ENCODE results near the gene ADAM12.

The ADAM12 gene

DNA sequence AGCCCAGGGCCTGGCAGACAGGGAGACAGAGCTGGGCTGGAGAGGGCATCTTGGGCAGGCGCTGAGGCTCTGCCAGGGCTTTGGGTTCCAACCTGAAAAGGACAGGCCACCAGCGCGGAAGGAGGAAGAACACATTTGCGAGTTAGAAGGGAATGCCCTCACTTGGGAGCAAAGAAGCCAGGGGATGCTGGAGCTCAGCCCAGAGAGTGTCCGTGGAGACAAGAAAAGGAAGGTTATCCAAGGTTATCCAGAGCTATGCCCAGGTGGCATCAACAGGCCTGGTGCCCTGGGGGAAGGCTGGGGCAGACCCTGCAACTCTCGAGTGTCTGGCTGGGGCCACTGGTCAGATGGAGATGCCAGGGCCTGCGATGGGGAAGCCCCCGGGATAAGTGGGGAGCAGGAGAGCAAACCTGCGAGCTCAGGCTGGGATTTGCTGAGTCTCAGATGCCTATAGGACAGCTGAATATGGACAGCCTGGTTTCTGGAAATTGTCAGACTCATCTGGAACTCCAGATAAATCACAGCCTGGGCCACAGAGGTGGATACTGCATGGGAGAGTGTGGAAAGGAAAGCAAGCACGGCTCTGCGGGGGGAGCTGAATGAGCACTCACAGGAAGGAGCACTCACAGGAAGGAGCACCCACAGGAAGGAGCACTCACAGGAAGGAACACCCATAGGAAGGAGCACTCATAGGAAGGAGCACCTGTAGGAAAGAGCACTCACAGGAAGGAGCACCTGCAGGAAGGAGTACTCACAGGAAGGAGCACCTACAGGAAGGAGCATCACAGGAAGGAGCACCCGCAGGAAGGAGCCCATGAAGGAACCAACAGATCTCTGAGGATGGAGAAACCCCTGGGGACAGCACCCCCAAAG lies 152.1 kb downstream of the ADAM12 start:
- no peaks in the 10 kb centered on the region for H3K9me3 ChIP-seq (ENCODE audit: control insufficient read depth, insufficient read depth, low read length)
- no peaks in the 10 kb centered on the region for H3K4me1 ChIP-seq (ENCODE audit: control insufficient read depth, insufficient read depth, low read length)
- H3K27me3 ChIP-seq (ENCODE audit: control insufficient read depth, insufficient read depth, low read length), result no peaks in the 10 kb centered on the region
- no peak overlapping the region for H3K9ac ChIP-seq (ENCODE audit: low read depth, low read length)
- H3K36me3 ChIP-seq (ENCODE audit: control insufficient read depth, insufficient read depth, low read length), result no peaks in the 10 kb centered on the region
- H3K4me3 ChIP-seq (ENCODE audit: low read depth, low read length), result no peak overlapping the region

DNA sequence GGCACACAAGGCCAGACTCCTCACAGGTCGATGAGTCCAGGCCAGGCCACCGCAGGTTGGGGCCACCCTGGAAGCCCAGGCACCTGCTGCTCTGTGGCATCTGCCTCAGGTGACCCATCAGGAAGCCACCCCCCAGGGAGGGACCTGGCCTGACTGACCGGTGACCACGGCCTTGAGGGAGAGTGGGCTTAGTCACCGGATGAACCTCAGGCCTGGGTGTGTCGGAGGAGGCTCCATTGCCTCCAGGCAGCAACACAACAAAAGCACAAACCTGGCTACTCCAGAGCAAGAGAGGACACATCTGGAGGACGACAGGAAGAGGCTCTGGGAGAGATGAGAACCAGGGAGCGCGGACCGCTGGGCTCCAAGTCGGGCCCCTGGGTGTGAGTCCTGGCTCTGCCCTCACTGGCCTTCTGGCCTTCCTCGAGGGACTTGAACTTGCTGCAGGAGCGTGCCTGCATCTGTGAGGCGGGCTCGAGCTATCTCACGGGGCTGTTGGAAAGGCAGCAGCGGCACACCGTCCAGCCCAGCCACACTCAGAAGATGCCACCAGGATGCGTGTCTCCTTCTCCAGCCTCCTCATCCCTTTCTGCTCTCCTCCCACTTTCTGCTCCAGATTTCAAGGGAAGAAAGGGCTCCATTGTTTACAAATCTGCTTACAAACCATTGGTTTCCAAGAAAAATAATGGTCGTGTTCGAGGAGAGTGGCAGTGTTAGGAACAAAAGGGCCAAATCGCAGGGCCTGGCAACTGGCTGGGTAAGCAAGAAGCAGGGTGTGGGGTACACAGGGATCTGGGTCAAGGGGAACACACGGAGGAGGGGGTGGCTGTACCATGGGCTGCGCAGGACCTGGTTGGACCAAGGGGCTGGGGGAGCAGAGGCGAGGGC lies 152.9 kb downstream of the ADAM12 start:
- no peak overlapping the region for H3K9ac ChIP-seq (ENCODE audit: low read depth, low read length)
- H3K4me3 ChIP-seq (ENCODE audit: low read depth, low read length), result no peak overlapping the region
- no peaks in the 10 kb centered on the region for H3K9me3 ChIP-seq (ENCODE audit: control insufficient read depth, insufficient read depth, low read length)
- no peaks in the 10 kb centered on the region for H3K27me3 ChIP-seq (ENCODE audit: control insufficient read depth, insufficient read depth, low read length)
- no peaks in the 10 kb centered on the region for H3K36me3 ChIP-seq (ENCODE audit: control insufficient read depth, insufficient read depth, low read length)
- no peaks in the 10 kb centered on the region for H3K4me1 ChIP-seq (ENCODE audit: control insufficient read depth, insufficient read depth, low read length)

- Histone ChIP-seq H3K4me1 (ENCODE audit: control insufficient read depth, insufficient read depth, low read length) (no peaks in the 10 kb centered on the region), H3K9ac (ENCODE audit: low read depth, low read length) (no peak overlapping the region), H3K9me3 (ENCODE audit: control insufficient read depth, insufficient read depth, low read length) (no peaks in the 10 kb centered on the region), H3K4me3 (ENCODE audit: low read depth, low read length) (no peak overlapping the region), H3K27me3 (ENCODE audit: control insufficient read depth, insufficient read depth, low read length) (no peaks in the 10 kb centered on the region), H3K36me3 (ENCODE audit: control insufficient read depth, insufficient read depth, low read length) (no peaks in the 10 kb centered on the region)
Measured at GRCh38 chr10:126234630-126235029, 153.6 kb downstream of the ADAM12 start.

GRCh38 chr10:126233182-126234148 lies 154.8 kb downstream of the ADAM12 start:
- Histone ChIP-seq H3K9me3 (ENCODE audit: control insufficient read depth, insufficient read depth, low read length) (no peaks in the 10 kb centered on the region), H3K36me3 (ENCODE audit: control insufficient read depth, insufficient read depth, low read length) (no peaks in the 10 kb centered on the region), H3K4me1 (ENCODE audit: control insufficient read depth, insufficient read depth, low read length) (no peaks in the 10 kb centered on the region), H3K4me3 (ENCODE audit: low read depth, low read length) (no peak overlapping the region), H3K27me3 (ENCODE audit: control insufficient read depth, insufficient read depth, low read length) (no peaks in the 10 kb centered on the region), H3K9ac (ENCODE audit: low read depth, low read length) (no peak overlapping the region)

- H3K36me3 ChIP-seq (ENCODE audit: control insufficient read depth, insufficient read depth, low read length), result no peaks in the 10 kb centered on the region
- no peaks in the 10 kb centered on the region for H3K27me3 ChIP-seq (ENCODE audit: control insufficient read depth, insufficient read depth, low read length)
- H3K9ac ChIP-seq (ENCODE audit: low read depth, low read length), result no peak overlapping the region
- no peaks in the 10 kb centered on the region for H3K4me1 ChIP-seq (ENCODE audit: control insufficient read depth, insufficient read depth, low read length)
- H3K4me3 ChIP-seq (ENCODE audit: low read depth, low read length), result no peak overlapping the region
- no peaks in the 10 kb centered on the region for H3K9me3 ChIP-seq (ENCODE audit: control insufficient read depth, insufficient read depth, low read length)
Measured at GRCh38 chr10:126230587-126230986, 157.7 kb downstream of the ADAM12 start.

- no peaks in the 10 kb centered on the region for H3K9me3 ChIP-seq (ENCODE audit: control insufficient read depth, insufficient read depth, low read length)
- H3K9ac ChIP-seq (ENCODE audit: low read depth, low read length), result no peak overlapping the region
- H3K4me3 ChIP-seq (ENCODE audit: low read depth, low read length), result no peak overlapping the region
- no peaks in the 10 kb centered on the region for H3K27me3 ChIP-seq (ENCODE audit: control insufficient read depth, insufficient read depth, low read length)
- no peaks in the 10 kb centered on the region for H3K36me3 ChIP-seq (ENCODE audit: control insufficient read depth, insufficient read depth, low read length)
- no peaks in the 10 kb centered on the region for H3K4me1 ChIP-seq (ENCODE audit: control insufficient read depth, insufficient read depth, low read length)
Measured at GRCh38 chr10:126229686-126230085, 158.6 kb downstream of the ADAM12 start.

DNA sequence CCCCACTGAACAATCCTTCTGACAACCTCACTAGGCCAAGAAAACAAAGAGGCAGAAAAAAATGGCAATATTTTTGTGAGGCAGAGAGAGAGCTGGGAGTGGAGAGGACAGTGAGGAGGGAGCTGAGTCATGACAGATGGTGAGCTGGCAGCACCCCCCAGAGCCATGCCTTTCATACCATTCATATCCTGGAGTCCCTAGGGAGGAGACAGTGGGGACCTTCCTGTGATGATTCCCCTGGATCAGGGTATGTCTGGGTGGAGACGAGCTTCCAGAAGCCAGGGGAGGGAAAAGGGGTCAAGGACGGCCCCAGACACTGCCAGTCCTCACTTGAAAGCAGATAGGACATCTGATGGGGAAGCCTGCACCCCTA lies 160.5 kb downstream of the ADAM12 start:
- Histone ChIP-seq H3K4me3 (ENCODE audit: low read depth, low read length) (no peak overlapping the region), H3K9ac (ENCODE audit: low read depth, low read length) (no peak overlapping the region), H3K9me3 (ENCODE audit: control insufficient read depth, insufficient read depth, low read length) (no peaks in the 10 kb centered on the region), H3K36me3 (ENCODE audit: control insufficient read depth, insufficient read depth, low read length) (no peaks in the 10 kb centered on the region), H3K27me3 (ENCODE audit: control insufficient read depth, insufficient read depth, low read length) (no peaks in the 10 kb centered on the region), H3K4me1 (ENCODE audit: control insufficient read depth, insufficient read depth, low read length) (no peaks in the 10 kb centered on the region)

DNA sequence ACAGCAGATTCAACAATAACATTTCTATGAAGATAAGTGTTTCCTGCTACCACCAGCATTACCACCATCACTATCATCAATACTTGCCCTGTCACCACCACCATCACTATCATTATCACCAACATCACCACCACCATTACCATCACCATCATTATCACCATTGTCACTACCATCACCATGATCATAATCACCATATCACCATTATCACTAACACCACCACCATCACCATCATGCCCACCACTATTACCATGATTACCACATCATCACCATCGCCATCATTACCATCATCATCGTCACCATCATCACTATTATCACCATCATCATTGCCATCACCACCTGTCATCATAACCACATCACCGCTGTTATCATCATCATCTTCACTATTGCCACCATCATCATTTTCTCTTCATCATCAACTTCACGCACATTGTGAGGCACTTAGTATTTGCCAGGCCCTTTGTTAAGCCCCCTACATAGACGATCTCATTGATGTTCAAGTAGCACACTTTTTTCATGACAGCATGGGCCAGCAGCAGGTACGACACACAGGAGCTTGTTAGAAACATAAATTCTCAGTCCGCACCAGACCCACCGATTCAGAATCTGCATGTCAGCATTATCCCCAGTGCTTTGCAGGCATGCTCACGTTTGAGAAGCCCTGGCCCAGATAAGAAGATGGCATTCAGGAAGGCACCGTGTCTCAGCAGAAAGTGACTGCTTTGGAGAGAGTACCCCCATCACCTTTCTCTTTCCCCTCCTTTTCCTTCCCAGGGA lies 161.1 kb downstream of the ADAM12 start:
- H3K27me3 ChIP-seq (ENCODE audit: control insufficient read depth, insufficient read depth, low read length), result no peaks in the 10 kb centered on the region
- no peaks in the 10 kb centered on the region for H3K36me3 ChIP-seq (ENCODE audit: control insufficient read depth, insufficient read depth, low read length)
- H3K9me3 ChIP-seq (ENCODE audit: control insufficient read depth, insufficient read depth, low read length), result no peaks in the 10 kb centered on the region
- H3K4me3 ChIP-seq (ENCODE audit: low read depth, low read length), result no peak overlapping the region
- no peak overlapping the region for H3K9ac ChIP-seq (ENCODE audit: low read depth, low read length)
- H3K4me1 ChIP-seq (ENCODE audit: control insufficient read depth, insufficient read depth, low read length), result no peaks in the 10 kb centered on the region

- Histone ChIP-seq H3K9ac (ENCODE audit: low read depth, low read length) (no peak overlapping the region), H3K4me1 (ENCODE audit: control insufficient read depth, insufficient read depth, low read length) (no peaks in the 10 kb centered on the region), H3K36me3 (ENCODE audit: control insufficient read depth, insufficient read depth, low read length) (no peaks in the 10 kb centered on the region), H3K27me3 (ENCODE audit: control insufficient read depth, insufficient read depth, low read length) (no peaks in the 10 kb centered on the region), H3K9me3 (ENCODE audit: control insufficient read depth, insufficient read depth, low read length) (no peaks in the 10 kb centered on the region), H3K4me3 (ENCODE audit: low read depth, low read length) (no peak overlapping the region)
Measured at GRCh38 chr10:126226205-126226604, 162.1 kb downstream of the ADAM12 start.

GRCh38 chr10:126225672-126226008 lies 162.6 kb downstream of the ADAM12 start:
- H3K4me3 ChIP-seq (ENCODE audit: low read depth, low read length), result no peak overlapping the region
- H3K27me3 ChIP-seq (ENCODE audit: control insufficient read depth, insufficient read depth, low read length), result no peaks in the 10 kb centered on the region
- H3K9me3 ChIP-seq (ENCODE audit: control insufficient read depth, insufficient read depth, low read length), result no peaks in the 10 kb centered on the region
- no peaks in the 10 kb centered on the region for H3K4me1 ChIP-seq (ENCODE audit: control insufficient read depth, insufficient read depth, low read length)
- H3K36me3 ChIP-seq (ENCODE audit: control insufficient read depth, insufficient read depth, low read length), result no peaks in the 10 kb centered on the region
- H3K9ac ChIP-seq (ENCODE audit: low read depth, low read length), result no peak overlapping the region

Data from iPS-15b (cell line).